ENCODE measurements around the gene PTPRN2. TPM values are rescaled to one million over a fixed set of nuclear protein-coding genes. Genes with fewer than 3 reads are reported as not detected.
"Not testable (repeated sequence)": the region's sequence is repeated elsewhere in the genome, so short reads cannot be mapped to it uniquely, and the experiment has no call there.

PTPRN2 gene
- total RNA-seq, 1 donor from 2014 or later = 15.4 TPM

GRCh38 chr7:157668884-157669767 lies 918.5 kb downstream of the PTPRN2 start:
- Mint-ChIP-seq H3K27me3 (peaks cover 28% of the 10 kb centered on the region), H3K27ac (no peak overlapping the region), H3K4me1 (ENCODE audit: unreplicated experiment) (peaks cover 15% of the 10 kb centered on the region), H3K9me3 (no peaks in the 10 kb centered on the region), H3K4me3 (no peak overlapping the region), H3K36me3 (no peaks in the 10 kb centered on the region)
- no peak for DNase-seq (ENCODE audit: extremely low spot score, unreplicated experiment)
- TF ChIP-seq CTCF (conservative IDR thresholded peaks at IDR 0.05) = no peak

GRCh38 chr7:157668221-157668883 lies 919.3 kb downstream of the PTPRN2 start:
- Mint-ChIP-seq H3K27me3 (peaks cover 26% of the 10 kb centered on the region), H3K36me3 (no peaks in the 10 kb centered on the region), H3K9me3 (no peaks in the 10 kb centered on the region), H3K27ac (no peak overlapping the region), H3K4me3 (no peak overlapping the region), H3K4me1 (ENCODE audit: unreplicated experiment) (peaks cover 15% of the 10 kb centered on the region)
- no peak for DNase-seq (ENCODE audit: extremely low spot score, unreplicated experiment)
- no peak for TF ChIP-seq CTCF (conservative IDR thresholded peaks at IDR 0.05)

GRCh38 chr7:157667731-157668130 lies 919.9 kb downstream of the PTPRN2 start:
- peaks cover 15% of the 10 kb centered on the region for H3K4me1 Mint-ChIP-seq (ENCODE audit: unreplicated experiment)
- H3K27me3 Mint-ChIP-seq = peaks cover 26% of the 10 kb centered on the region

GRCh38 chr7:157667261-157667660 lies 920.4 kb downstream of the PTPRN2 start:
- peaks cover 15% of the 10 kb centered on the region for H3K4me1 Mint-ChIP-seq (ENCODE audit: unreplicated experiment)
- H3K36me3 Mint-ChIP-seq = no peaks in the 10 kb centered on the region
- no peak for DNase-seq (ENCODE audit: extremely low spot score, unreplicated experiment)
- H3K9me3 Mint-ChIP-seq = no peaks in the 10 kb centered on the region
- peaks cover 23% of the 10 kb centered on the region for H3K27me3 Mint-ChIP-seq
- no peak overlapping the region for H3K27ac Mint-ChIP-seq
- no peak for TF ChIP-seq CTCF (conservative IDR thresholded peaks at IDR 0.05)
- no peak overlapping the region for H3K4me3 Mint-ChIP-seq

More at GRCh38 chr7:157667731-157668130, 919.9 kb downstream of the PTPRN2 start:
- Mint-ChIP-seq H3K27ac (no peak overlapping the region), H3K9me3 (no peaks in the 10 kb centered on the region), H3K36me3 (no peaks in the 10 kb centered on the region), H3K4me3 (no peak overlapping the region)
- DNase-seq (ENCODE audit: extremely low spot score, unreplicated experiment) = no peak
- no peak for TF ChIP-seq CTCF (conservative IDR thresholded peaks at IDR 0.05)

GRCh38 chr7:157666530-157667040 lies 921.0 kb downstream of the PTPRN2 start:
- Mint-ChIP-seq H3K27ac (no peak overlapping the region), H3K27me3 (peaks cover 22% of the 10 kb centered on the region), H3K9me3 (no peaks in the 10 kb centered on the region), H3K4me1 (ENCODE audit: unreplicated experiment) (peaks cover 15% of the 10 kb centered on the region), H3K4me3 (no peak overlapping the region), H3K36me3 (no peaks in the 10 kb centered on the region)
- TF ChIP-seq CTCF (conservative IDR thresholded peaks at IDR 0.05) = no peak
- no peak for DNase-seq (ENCODE audit: extremely low spot score, unreplicated experiment)

- DNase-seq (ENCODE audit: extremely low spot score, unreplicated experiment); H3K9me3 Mint-ChIP-seq; H3K27ac Mint-ChIP-seq; H3K4me3 Mint-ChIP-seq; H3K36me3 Mint-ChIP-seq: not testable (repeated sequence)
- peaks cover 17% of the 10 kb centered on the region for H3K27me3 Mint-ChIP-seq
- H3K4me1 Mint-ChIP-seq (ENCODE audit: unreplicated experiment) = peaks cover 13% of the 10 kb centered on the region
These were observed 922.0 kb downstream of the PTPRN2 start for GRCh38 chr7:157665634-157665988.

Data from type B pancreatic cell (in vitro differentiated cells).